Skeletal muscle satellite cell (primary cell): Measurements from ENCODE around the gene GGNBP2.

Source experiments
- H3K27me3 ChIP-seq: 2 replicates; pipeline ENCODE4 v1.7.0; 2013; ENCODE audit warnings: low read length; ENCODE audit not compliant: control insufficient read depth, insufficient read depth
- H3K36me3 ChIP-seq: 2 replicates; pipeline ENCODE4 v1.7.0; 2013; ENCODE audit warnings: mild to moderate bottlenecking, control low read depth, low read length; ENCODE audit not compliant: insufficient read depth
- H3K4me1 ChIP-seq: 2 replicates; pipeline ENCODE4 v1.7.0; 2013; ENCODE audit warnings: low read length; ENCODE audit not compliant: control insufficient read depth, insufficient read depth
- H3K4me2 ChIP-seq: 2 replicates; pipeline ENCODE4 v1.7.0; 2013; ENCODE audit warnings: mild to moderate bottlenecking, low read length
- H3K4me3 ChIP-seq: 2 replicates; pipeline ENCODE4 v1.7.0; 2013; ENCODE audit warnings: low read length
- H3K9ac ChIP-seq: 2 replicates; pipeline ENCODE4 v1.7.0; 2013; ENCODE audit warnings: mild to moderate bottlenecking, low read depth, low read length, moderate library complexity
- H3K9me3 ChIP-seq: replicated peaks from 2 replicates; pipeline ENCODE4 v1.7.0; 2013; ENCODE audit warnings: mild to moderate bottlenecking, control low read depth, low read length

The GGNBP2 gene

GRCh38 chr17:36583787-36584186 is 39.1 kb downstream of the GGNBP2 start:
- H3K4me3 ChIP-seq: no peak overlapping the region
- H3K9ac ChIP-seq: no peak overlapping the region
- peaks cover 4% of the 10 kb centered on the region for H3K4me1 ChIP-seq
- H3K27me3 ChIP-seq: no peaks in the 10 kb centered on the region
- H3K4me2 ChIP-seq: no peak overlapping the region
- H3K36me3 ChIP-seq: peaks cover 73% of the 10 kb centered on the region
- no peaks in the 10 kb centered on the region for H3K9me3 ChIP-seq

- no peaks in the 10 kb centered on the region for H3K27me3 ChIP-seq
- H3K36me3 ChIP-seq: peaks cover 82% of the 10 kb centered on the region
- H3K4me3 ChIP-seq: no peak overlapping the region
- H3K9me3 ChIP-seq: no peaks in the 10 kb centered on the region
- no peak overlapping the region for H3K4me2 ChIP-seq
- peaks cover 1% of the 10 kb centered on the region for H3K4me1 ChIP-seq
- no peak overlapping the region for H3K9ac ChIP-seq
Measured at GRCh38 chr17:36586138-36586537, 41.4 kb downstream of the GGNBP2 start.

GRCh38 chr17:36590082-36590481 is 45.4 kb downstream of the GGNBP2 start:
- Histone ChIP-seq H3K4me1 (peaks cover 14% of the 10 kb centered on the region), H3K36me3 (peaks cover 55% of the 10 kb centered on the region), H3K9ac (no peak overlapping the region), H3K9me3 (no peaks in the 10 kb centered on the region), H3K4me2 (no peak overlapping the region), H3K27me3 (no peaks in the 10 kb centered on the region), H3K4me3 (no peak overlapping the region)

- H3K4me3 ChIP-seq: peak within 1 kb of the TSS; percentile 88
- H3K27me3 ChIP-seq: no peaks in the 10 kb centered on the region
- peak within 1 kb of the TSS; percentile 92 for H3K4me2 ChIP-seq
- peak within 1 kb of the TSS; percentile 87 for H3K9ac ChIP-seq
- H3K36me3 ChIP-seq: peaks cover 40% of the 10 kb centered on the region
- H3K4me1 ChIP-seq: peaks cover 14% of the 10 kb centered on the region
- H3K9me3 ChIP-seq: no peaks in the 10 kb centered on the region
Measured at GRCh38 chr17:36591434-36592315, 47.0 kb downstream of the GGNBP2 start, which contains the start of gene DHRS11. DHRS11 (plus strand) TSS chr17:36591879; CDS start chr17:36592010, 131 bp downstream.

GRCh38 chr17:36592316-36592715 is 47.6 kb downstream of the GGNBP2 start:
- H3K9ac ChIP-seq: peak overlapping the region; percentile 87

GRCh38 chr17:36592716-36593321 is 48.1 kb downstream of the GGNBP2 start:
- Histone ChIP-seq H3K9me3 (no peaks in the 10 kb centered on the region), H3K36me3 (peaks cover 30% of the 10 kb centered on the region), H3K4me2 (peak overlapping the region; percentile 92), H3K4me3 (peak overlapping the region; percentile 88), H3K4me1 (peaks cover 14% of the 10 kb centered on the region), H3K27me3 (no peaks in the 10 kb centered on the region), H3K9ac (peak overlapping the region; percentile 87)

More at GRCh38 chr17:36592316-36592715, 47.6 kb downstream of the GGNBP2 start:
- H3K4me3 ChIP-seq: peak overlapping the region; percentile 88
- no peaks in the 10 kb centered on the region for H3K27me3 ChIP-seq
- H3K9me3 ChIP-seq: no peaks in the 10 kb centered on the region
- H3K4me2 ChIP-seq: peak overlapping the region; percentile 92
- peaks cover 34% of the 10 kb centered on the region for H3K36me3 ChIP-seq
- peaks cover 14% of the 10 kb centered on the region for H3K4me1 ChIP-seq

GRCh38 chr17:36593656-36594316 is 49.1 kb downstream of the GGNBP2 start:
- Histone ChIP-seq H3K4me3 (no peak overlapping the region), H3K27me3 (no peaks in the 10 kb centered on the region), H3K4me2 (no peak overlapping the region), H3K36me3 (peaks cover 23% of the 10 kb centered on the region), H3K4me1 (peaks cover 14% of the 10 kb centered on the region), H3K9ac (no peak overlapping the region), H3K9me3 (no peaks in the 10 kb centered on the region)

GRCh38 chr17:36594626-36595401 is 50.1 kb downstream of the GGNBP2 start:
- Histone ChIP-seq H3K9me3 (no peaks in the 10 kb centered on the region), H3K9ac (no peak overlapping the region), H3K4me1 (peaks cover 14% of the 10 kb centered on the region), H3K36me3 (peaks cover 13% of the 10 kb centered on the region), H3K27me3 (no peaks in the 10 kb centered on the region), H3K4me3 (no peak overlapping the region), H3K4me2 (no peak overlapping the region)

- H3K9me3 ChIP-seq: no peaks in the 10 kb centered on the region
- no peaks in the 10 kb centered on the region for H3K27me3 ChIP-seq
- H3K4me2 ChIP-seq: no peak overlapping the region
- H3K4me1 ChIP-seq: peaks cover 18% of the 10 kb centered on the region
- H3K4me3 ChIP-seq: no peak overlapping the region
- no peak overlapping the region for H3K9ac ChIP-seq
- no peaks in the 10 kb centered on the region for H3K36me3 ChIP-seq
Measured at GRCh38 chr17:36597226-36597625, 52.5 kb downstream of the GGNBP2 start.

GRCh38 chr17:36597866-36598777 is 53.4 kb downstream of the GGNBP2 start:
- H3K4me3 ChIP-seq: no peak overlapping the region
- H3K4me1 ChIP-seq: peaks cover 15% of the 10 kb centered on the region
- no peaks in the 10 kb centered on the region for H3K36me3 ChIP-seq
- no peaks in the 10 kb centered on the region for H3K27me3 ChIP-seq
- no peak overlapping the region for H3K9ac ChIP-seq
- H3K9me3 ChIP-seq: no peaks in the 10 kb centered on the region
- no peak overlapping the region for H3K4me2 ChIP-seq
